Activated CD4-positive, CD25-positive, alpha-beta regulatory T cell treated with anti-CD3 and anti-CD28 coated beads, Interleukin-2, amount 50 U/mL, for 24 hours (primary cell): Measurements from ENCODE around the gene TEX12.
"Not testable (repeated sequence)": the region's sequence is repeated elsewhere in the genome, so short reads cannot be mapped to it uniquely, and the experiment has no call there.

Experiments
- ATAC-seq, 2 donors: fragments of 150-1000 bp; cut with Tn5 transposase; one replicate each; pipeline ENCODE4 v1.10.0; 2021; ENCODE audit warnings: mild to moderate bottlenecking in 1 of 2, moderate library complexity in 1 of 2

TEX12 gene

GRCh38 chr11:112165049-112165448, 2.1 kb upstream of the TEX12 start:
- ATAC-seq, result no peak

DNA sequence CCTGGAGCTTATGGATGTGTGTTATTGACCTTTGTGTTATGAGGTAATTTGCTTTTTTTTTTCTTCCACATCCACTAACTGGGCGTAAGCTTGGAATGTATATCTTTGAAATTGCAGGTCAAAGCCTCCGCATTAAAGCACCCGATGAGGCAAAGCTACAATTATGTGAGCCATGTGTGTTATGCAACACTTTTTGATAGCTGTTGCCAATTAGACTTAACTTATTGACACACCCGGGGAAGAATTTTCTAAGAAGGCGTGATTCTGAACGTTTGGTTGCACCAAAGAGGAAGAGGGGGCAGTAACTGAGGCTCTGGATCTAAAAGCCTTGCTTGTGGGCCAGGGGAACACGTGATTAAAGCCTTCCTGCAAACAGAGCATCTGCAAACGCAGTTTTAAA, 610 bp upstream of the TEX12 start:
- ATAC-seq, result no peak

- ATAC-seq, result peak; percentile 77 to 87
These were observed 5.3 kb downstream of the TEX12 start for GRCh38 chr11:112172362-112172994.

DNA sequence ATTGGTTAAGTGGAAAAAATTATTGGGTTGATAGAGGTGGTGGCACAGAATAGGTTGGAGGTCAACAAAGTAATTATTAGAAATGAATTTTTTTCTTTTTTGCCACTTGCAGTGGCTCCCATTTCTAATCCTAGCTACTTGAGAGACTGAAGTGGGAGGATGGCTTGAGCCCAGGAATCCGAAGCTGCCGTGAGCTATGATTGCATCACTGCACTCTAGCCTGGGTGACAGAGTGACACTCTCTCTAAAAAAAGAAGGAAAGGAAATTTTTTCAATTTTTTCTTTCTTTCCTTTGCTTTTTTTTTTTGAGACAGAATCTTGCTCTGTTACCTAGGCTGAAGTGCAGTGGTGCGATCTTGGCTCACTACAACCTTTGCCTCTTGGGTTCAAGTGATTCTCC, 6.0 kb downstream of the TEX12 start:
- no peak for ATAC-seq

GRCh38 chr11:112174789-112175598, 7.8 kb downstream of the TEX12 start, which contains the start of gene BCO2:
BCO2 (plus strand) TSS chr11:112175512; CDS start chr11:112175602, 90 bp downstream.
- peak; percentile 37 to 38 for ATAC-seq

GRCh38 chr11:112175599-112175952, 8.4 kb downstream of the TEX12 start:
- ATAC-seq, result no peak

DNA sequence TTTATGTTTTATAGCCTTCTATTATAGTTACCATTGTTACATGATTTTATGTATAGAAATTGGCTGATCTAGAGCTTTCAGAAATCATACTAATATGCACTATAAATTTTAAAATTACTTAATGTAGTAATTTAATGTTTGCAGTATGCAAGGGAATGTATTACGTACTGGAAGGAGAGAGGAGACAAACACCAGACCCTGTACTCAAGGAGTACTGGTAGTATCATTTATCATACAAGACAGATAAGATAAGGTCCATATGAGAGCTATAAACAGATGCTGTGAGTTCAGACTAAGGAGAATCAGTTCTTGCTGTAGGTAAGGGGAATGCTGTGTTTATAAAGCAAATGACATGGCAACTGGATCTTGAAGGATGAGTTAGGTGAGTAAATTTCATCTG, 8.9 kb downstream of the TEX12 start:
- no peak for ATAC-seq

DNA sequence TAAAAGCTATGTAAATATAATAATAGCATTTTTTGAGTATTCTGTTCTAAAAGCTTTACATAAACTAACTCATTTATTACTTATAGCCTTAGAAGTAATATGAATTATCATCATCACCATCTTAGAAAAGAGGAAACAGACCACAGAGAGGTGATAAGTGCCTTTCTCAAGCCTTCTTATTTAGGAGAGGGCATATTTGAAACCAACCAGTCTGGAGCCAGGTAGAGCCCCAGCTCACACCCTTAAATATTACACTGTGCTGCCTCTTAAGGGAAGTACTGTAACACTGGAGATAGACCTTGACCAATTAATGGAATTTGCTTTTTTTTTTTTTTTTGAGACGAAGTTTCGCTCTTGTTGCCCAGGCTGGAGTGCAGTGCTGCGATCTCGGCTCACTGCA, 10.4 kb downstream of the TEX12 start:
- ATAC-seq, result no peak

GRCh38 chr11:112178428-112178827, 11.3 kb downstream of the TEX12 start:
- ATAC-seq, result no peak

DNA sequence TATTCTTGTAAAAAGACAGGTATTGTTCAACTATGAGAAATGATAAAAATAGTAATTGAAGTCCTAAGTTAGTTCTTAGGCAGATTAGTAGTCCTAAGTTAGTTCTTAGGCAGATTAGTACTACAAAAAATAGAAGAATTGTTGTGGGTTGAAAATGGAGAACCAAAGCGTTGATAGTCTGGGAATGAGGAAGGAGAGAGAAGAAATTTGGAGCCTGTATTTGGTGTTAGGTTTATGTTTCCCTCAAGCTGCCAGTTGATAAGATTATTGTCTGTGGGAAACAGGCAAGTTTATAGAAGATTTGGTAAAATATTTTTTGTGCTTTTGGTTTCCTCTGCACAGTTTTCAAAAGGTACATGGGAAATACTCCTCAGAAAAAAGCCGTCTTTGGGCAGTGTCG, 11.8 kb downstream of the TEX12 start:
- no peak for ATAC-seq

GRCh38 chr11:112179601-112180000, 12.4 kb downstream of the TEX12 start:
- ATAC-seq, result peak; percentile 13 to 55

DNA sequence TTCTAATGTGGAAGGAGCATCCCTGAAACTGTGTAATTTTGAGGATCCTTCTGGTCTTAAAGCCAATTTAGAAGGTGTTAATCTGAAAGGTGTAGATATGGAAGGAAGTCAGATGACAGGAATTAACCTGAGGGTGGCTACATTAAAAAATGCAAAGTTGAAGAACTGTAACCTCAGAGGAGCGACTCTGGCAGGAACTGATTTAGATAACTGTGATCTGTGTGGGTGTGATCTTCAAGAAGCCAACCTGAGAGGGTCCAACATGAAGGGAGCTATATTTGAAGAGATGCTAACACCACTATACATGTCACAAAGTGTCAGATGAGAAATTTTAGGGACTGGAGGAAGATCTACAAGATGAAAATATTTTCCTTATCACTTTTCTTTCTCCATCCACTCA, 15.7 kb downstream of the TEX12 start:
- no peak for ATAC-seq

GRCh38 chr11:112185883-112186282, 18.7 kb downstream of the TEX12 start:
- ATAC-seq, result no peak

DNA sequence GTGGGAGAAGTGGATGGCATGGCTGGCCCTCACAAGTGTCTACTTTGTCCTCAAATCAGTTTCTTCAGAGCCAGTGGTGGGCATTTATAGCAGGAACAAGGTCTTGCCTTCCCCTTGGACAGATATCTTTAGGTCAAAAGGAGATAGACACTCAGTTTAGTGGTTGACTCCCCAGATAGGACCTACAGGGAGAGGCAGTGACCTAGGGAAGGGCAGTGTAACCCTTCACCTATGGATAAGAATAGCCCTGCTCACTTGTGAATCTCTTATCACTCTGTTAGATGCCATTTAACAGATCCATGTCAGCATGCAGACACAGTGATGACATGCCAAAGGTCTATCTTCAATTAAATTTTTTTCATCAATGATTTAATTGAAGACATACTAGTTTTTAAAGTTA, 19.1 kb downstream of the TEX12 start:
- ATAC-seq, result no peak

GRCh38 chr11:112195113-112195512, 27.9 kb downstream of the TEX12 start:
- not testable (repeated sequence) for ATAC-seq

DNA sequence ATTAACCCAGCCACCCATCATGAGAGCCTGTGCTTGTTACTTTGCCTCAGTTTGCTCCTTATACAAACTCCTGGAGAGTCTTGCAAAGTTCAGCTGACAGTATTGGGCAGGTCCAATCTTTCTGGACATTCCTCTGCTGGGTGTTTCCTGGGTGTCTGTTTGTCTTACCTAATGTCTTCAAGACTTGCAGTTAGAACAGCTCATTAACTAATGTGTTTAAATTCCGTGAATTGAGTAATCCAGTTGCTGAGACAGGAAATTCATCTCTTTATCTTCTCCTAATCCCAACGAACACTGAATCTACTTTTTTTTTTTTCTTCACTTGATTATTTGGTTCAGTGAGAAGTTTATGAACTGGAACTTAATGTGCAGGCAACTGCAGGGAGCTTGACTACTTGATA, 28.8 kb downstream of the TEX12 start:
- no peak for ATAC-seq

DNA sequence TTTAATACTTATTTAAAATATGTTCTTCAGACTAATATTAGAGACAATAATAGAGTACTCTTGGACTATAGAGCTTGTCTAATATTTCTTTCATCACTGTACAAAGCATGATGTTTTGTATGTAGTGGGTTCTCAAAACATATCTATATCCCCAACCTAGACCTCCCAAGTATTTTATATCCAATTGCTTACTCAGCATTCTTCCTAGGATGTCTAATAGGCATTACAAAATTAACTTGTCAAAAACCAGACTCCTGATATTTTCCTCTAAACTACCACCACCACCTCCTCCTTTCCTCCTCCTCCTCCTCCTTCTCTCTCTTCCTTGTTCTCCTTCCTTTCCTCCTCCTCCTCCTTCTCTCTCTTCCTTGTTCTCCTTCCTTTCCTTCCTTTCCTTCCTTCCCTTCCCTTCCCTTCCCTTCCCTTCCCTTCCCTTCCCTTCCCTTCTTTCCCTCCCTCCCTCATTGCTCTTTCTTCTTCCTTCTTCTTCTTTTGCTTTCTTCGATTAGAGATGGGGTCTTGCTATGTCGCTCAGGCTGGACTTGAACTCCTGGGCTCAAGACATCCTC, 29.4 kb downstream of the TEX12 start:
- ATAC-seq, result no peak

DNA sequence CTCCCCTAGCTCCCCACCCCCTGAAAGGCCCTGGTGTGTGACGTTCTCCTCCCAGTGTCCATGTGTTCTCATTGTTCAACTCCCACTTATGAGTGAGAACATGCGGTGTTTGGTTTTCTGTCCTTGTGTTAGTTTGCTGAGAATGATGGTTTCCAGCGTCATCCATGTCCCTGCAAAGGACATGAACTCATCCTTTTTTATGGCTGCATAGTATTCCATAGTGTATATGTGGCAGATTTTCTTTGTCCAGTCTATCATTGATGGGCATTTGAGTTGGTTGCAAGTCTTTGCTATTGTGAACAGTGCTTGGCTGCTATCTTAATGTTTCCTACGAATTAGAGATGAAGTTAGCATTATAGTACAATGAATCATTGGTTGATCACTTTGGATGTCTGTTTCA, 31.9 kb downstream of the TEX12 start:
- ATAC-seq, result not testable (repeated sequence)

DNA sequence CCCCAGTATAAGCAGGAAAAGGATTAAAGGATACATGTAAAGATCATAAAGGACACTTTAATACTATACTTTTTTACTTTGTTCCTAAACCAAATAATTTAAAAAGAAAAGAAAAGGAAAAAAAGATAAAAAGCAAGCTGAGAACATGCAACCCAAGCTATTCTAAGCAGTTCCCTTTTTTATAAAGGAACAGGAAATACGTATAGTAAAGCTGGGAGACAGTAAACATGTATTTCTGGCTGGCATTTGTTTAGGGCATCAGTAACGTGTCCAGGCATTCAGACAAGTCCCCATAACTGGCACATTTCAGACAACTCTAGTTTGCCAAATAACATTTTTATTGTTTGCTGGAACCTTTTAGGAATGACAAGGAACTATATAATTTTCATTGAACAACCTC, 33.1 kb downstream of the TEX12 start:
- ATAC-seq, result no peak

DNA sequence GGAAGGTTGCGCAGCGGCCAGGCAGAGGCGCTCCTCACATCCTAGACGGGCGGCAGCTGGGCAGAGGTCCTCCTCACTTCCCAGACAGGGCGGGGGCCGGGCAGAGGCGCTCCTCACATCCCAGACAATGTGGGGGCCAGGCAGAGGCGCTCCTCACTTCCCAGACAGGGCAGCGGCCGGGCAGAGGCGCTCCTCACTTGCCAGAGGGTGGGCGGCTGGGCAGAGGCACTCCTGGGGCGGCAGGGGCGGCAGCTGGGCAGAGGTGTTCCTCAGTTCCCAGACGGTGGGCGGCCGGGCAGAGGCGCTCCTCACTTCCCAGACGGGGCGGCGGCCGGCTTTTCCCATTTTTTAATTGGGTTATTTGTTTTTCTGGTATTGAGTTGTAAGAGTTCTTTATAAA, 38.9 kb downstream of the TEX12 start:
- no peak for ATAC-seq

GRCh38 chr11:112210890-112211289, 43.7 kb downstream of the TEX12 start:
- ATAC-seq, result no peak

GRCh38 chr11:112211536-112211935, 44.4 kb downstream of the TEX12 start:
- peak; percentile 64 to 74 for ATAC-seq

DNA sequence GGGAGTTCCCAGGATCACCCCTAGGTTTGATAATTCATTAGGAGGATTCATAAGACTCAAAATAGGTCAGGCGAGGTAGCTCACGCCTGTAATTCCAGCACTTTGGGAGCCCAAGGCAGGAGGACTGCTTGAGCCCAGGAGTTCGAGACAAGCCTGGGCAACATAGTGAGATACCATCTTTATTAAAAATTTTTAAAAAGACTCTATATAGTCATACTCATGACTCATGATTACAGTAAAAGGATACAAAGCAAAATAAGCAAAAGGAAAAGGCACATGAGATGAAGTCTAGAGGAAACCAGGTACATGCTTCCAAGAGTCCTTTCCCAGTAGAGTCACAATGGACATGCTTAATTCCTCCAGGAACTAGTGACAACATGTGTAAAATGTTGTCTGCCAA, 45.1 kb downstream of the TEX12 start:
- no peak for ATAC-seq

DNA sequence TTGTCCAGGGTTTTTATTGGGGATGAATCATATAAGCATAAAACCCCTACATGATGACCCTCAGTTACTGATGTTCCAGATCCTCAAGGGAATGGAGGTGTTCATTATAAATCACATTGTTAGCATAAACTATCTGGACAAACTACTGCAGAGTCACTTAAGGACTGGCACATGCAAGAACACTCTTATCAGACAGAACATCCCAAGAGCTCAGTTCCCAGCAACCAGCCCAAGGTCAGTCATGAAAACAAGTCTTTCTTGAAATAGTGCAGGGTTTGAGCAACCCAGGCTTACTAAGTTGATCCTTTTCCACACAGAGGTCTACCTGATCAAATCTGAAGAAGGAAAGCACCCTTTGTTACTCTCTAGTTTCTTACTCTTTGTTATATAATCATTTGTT, 45.5 kb downstream of the TEX12 start:
- no peak for ATAC-seq
